WTC11 (cell line): ENCODE results near the gene CLRN3. TPM values are rescaled to one million over a fixed set of nuclear protein-coding genes. Genes with fewer than 3 reads are reported as not detected.

Source experiments
- ATAC-seq: fragments of 200-7000 bp; cut with Tn5 transposase; 2 replicates; pipeline ENCODE4 v1.10.0; 2021; ENCODE audit warnings: mild to moderate bottlenecking, moderate library complexity
- CTCF ChIA-PET: fragments of 300-600 bp; sonication (Branson Sonifier 250); formaldehyde crosslinking; loops from one replicate; lab custom pipeline; 2021; ENCODE audit warnings: antibody characterized with exemption; lab: Charles Lee
- POLR2A ChIA-PET: fragments of 350-600 bp; sonication (Branson Sonifier 250); formaldehyde crosslinking; loops from one replicate; lab custom pipeline; 2021; ENCODE audit warnings: antibody characterized with exemption; lab: Charles Lee
- DNase-seq: peaks from one replicate; pipeline ENCODE4 v3.0.0; 2021; ENCODE audit warnings: low spot score
- H3K27ac Mint-ChIP-seq: 2 replicates; pipeline ENCODE4 v1.8.0; 2021; ENCODE audit warnings: mixed read lengths
- H3K27me3 Mint-ChIP-seq: 2 replicates; pipeline ENCODE4 v1.8.0; 2021; ENCODE audit warnings: low read depth, mild to moderate bottlenecking, moderate library complexity, mixed read lengths
- H3K36me3 Mint-ChIP-seq: 2 replicates; pipeline ENCODE4 v1.8.0; 2021; ENCODE audit warnings: mixed read lengths
- H3K4me1 Mint-ChIP-seq: 2 replicates; pipeline ENCODE4 v1.8.0; 2022; ENCODE audit warnings: mixed read lengths
- H3K4me3 Mint-ChIP-seq: 2 replicates; pipeline ENCODE4 v1.8.0; 2021; ENCODE audit warnings: mild to moderate bottlenecking, moderate library complexity, mixed read lengths
- H3K9me3 Mint-ChIP-seq: 2 replicates; pipeline ENCODE4 v1.8.0; 2021; ENCODE audit warnings: mixed read lengths
- ATF1 ChIP-seq: sonication (generic); formaldehyde crosslinking; IDR thresholded peaks from 2 replicates; pipeline ENCODE4 v1.8.1; 2023; ENCODE audit warnings: mild to moderate bottlenecking, moderate library complexity, missing genetic modification reagents
- ESRRA ChIP-seq: sonication (generic); formaldehyde crosslinking; IDR thresholded peaks from 2 replicates; pipeline ENCODE4 v1.8.1; 2022; ENCODE audit warnings: mild to moderate bottlenecking, missing genetic modification reagents, borderline replicate concordance
- FOXJ3 ChIP-seq: sonication (generic); formaldehyde crosslinking; IDR thresholded peaks from 2 replicates; pipeline ENCODE4 v1.9.0; 2021; ENCODE audit warnings: missing genetic modification reagents, mild to moderate bottlenecking, borderline replicate concordance
- KAT7 ChIP-seq: sonication (generic); formaldehyde crosslinking; IDR thresholded peaks from 2 replicates; pipeline ENCODE4 v1.8.1; 2023; ENCODE audit warnings: missing genetic modification reagents, mild to moderate bottlenecking, borderline replicate concordance
- NR1H2 ChIP-seq: sonication (generic); formaldehyde crosslinking; IDR thresholded peaks from 2 replicates; pipeline ENCODE4 v1.9.0; 2021; ENCODE audit warnings: mild to moderate bottlenecking, moderate library complexity, missing genetic modification reagents
- NR2C2 ChIP-seq: sonication (generic); formaldehyde crosslinking; IDR thresholded peaks from 2 replicates; pipeline ENCODE4 v1.8.0; 2022; ENCODE audit warnings: mild to moderate bottlenecking, missing genetic modification reagents
- PRRX2 ChIP-seq: fragments of 250-450 bp; sonication (Bioruptor Pico); IDR thresholded peaks from 2 replicates; pipeline ENCODE4 v1.8.0; 2021; ENCODE audit warnings: mild to moderate bottlenecking
- SP1 ChIP-seq: sonication (generic); formaldehyde crosslinking; conservative IDR thresholded peaks from 2 replicates; pipeline ENCODE4 v1.8.1; 2022; ENCODE audit warnings: missing genetic modification reagents
- TCF7 ChIP-seq: sonication (generic); formaldehyde crosslinking; IDR thresholded peaks from 2 replicates; pipeline ENCODE4 v1.8.0; 2022; ENCODE audit warnings: mild to moderate bottlenecking, low read depth, missing genetic modification reagents, moderate library complexity
- TEAD4 ChIP-seq: sonication (generic); formaldehyde crosslinking; IDR thresholded peaks from 2 replicates; pipeline ENCODE4 v1.8.0; 2022; ENCODE audit warnings: mild to moderate bottlenecking, missing genetic modification reagents
- ZNF317 ChIP-seq: sonication (generic); formaldehyde crosslinking; IDR thresholded peaks from 2 replicates; pipeline ENCODE4 v1.8.1; 2023; ENCODE audit warnings: low read depth, mild to moderate bottlenecking, moderate library complexity, missing genetic modification reagents, borderline replicate concordance
- ZNF423 ChIP-seq: fragments of 250-450 bp; sonication (Bioruptor Pico); IDR thresholded peaks from 2 replicates; pipeline ENCODE4 v2.1.2; 2022; ENCODE audit warnings: mild to moderate bottlenecking, moderate library complexity
- ZNF671 ChIP-seq: fragments of 250-450 bp; sonication (Bioruptor Pico); IDR thresholded peaks from 2 replicates; pipeline ENCODE4 v1.8.0; 2021; ENCODE audit warnings: mild to moderate bottlenecking
- total RNA-seq: library from RNA; stranded (reverse); gene quantifications from 3 replicates; pipeline ENCODE4 v1.2.3, GENCODE V29; 2021
- TF ChIP-seq, protein P1 (sequence below): sonication (generic); formaldehyde crosslinking; IDR thresholded peaks from 2 replicates; pipeline ENCODE4 v1.8.0; 2022; ENCODE audit warnings: mild to moderate bottlenecking, missing genetic modification reagents
- TF ChIP-seq, protein P2 (sequence below): sonication (generic); formaldehyde crosslinking; IDR thresholded peaks from 2 replicates; pipeline ENCODE4 v1.8.0; 2022; ENCODE audit warnings: mild to moderate bottlenecking, missing genetic modification reagents
- TF ChIP-seq, protein P3 (sequence below): sonication (generic); formaldehyde crosslinking; IDR thresholded peaks from 2 replicates; pipeline ENCODE4 v1.8.1; 2023; ENCODE audit warnings: mild to moderate bottlenecking, missing genetic modification reagents
- TF ChIP-seq, protein P4 (sequence below): sonication (generic); formaldehyde crosslinking; IDR thresholded peaks from 2 replicates; pipeline ENCODE4 v1.8.1; 2023; ENCODE audit warnings: mild to moderate bottlenecking, moderate library complexity, missing genetic modification reagents
- TF ChIP-seq, protein P5 (sequence below): sonication (generic); formaldehyde crosslinking; IDR thresholded peaks from 2 replicates; pipeline ENCODE4 v1.8.1; 2022; ENCODE audit warnings: mild to moderate bottlenecking, moderate library complexity, missing genetic modification reagents
- TF ChIP-seq, protein P6 (sequence below): sonication (generic); formaldehyde crosslinking; IDR thresholded peaks from 2 replicates; pipeline ENCODE4 v1.8.1; 2022; ENCODE audit warnings: low read depth, missing genetic modification reagents, borderline replicate concordance

Gene CLRN3
- total RNA-seq, 1 experiment from 2014 or later, result not detected

DNA sequence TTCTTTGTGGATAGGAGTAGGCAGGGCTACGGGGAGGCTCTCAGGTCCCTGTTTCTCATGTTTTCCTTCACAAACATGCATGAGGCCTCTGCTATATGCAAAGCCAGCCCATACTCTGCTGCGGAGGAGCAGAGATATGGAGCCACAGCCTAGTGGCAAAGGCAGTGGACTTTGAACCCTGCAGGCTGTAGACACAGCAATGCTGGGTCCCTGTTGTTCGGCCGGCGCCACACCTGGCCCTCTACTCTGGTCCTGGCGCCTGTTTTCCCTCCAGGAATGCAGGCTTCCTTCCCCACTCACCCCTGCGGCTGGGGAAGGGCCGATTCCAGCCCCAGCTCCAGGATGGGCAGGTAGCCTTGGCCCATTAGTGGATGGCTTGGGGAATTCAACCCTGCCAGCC is 11.5 kb downstream of the CLRN3 start (continued):
- TF ChIP-seq KAT7 (CRISPR knock-in tag), result no peak
- TF ChIP-seq SP1, result no peak
- TF ChIP-seq ATF1 (CRISPR knock-in tag), result no peak
- TF ChIP-seq, protein P1, sequence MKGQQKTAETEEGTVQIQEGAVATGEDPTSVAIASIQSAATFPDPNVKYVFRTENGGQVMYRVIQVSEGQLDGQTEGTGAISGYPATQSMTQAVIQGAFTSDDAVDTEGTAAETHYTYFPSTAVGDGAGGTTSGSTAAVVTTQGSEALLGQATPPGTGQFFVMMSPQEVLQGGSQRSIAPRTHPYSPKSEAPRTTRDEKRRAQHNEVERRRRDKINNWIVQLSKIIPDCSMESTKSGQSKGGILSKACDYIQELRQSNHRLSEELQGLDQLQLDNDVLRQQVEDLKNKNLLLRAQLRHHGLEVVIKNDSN, result no peak
- TF ChIP-seq, protein P2, sequence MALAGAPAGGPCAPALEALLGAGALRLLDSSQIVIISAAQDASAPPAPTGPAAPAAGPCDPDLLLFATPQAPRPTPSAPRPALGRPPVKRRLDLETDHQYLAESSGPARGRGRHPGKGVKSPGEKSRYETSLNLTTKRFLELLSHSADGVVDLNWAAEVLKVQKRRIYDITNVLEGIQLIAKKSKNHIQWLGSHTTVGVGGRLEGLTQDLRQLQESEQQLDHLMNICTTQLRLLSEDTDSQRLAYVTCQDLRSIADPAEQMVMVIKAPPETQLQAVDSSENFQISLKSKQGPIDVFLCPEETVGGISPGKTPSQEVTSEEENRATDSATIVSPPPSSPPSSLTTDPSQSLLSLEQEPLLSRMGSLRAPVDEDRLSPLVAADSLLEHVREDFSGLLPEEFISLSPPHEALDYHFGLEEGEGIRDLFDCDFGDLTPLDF (CRISPR knock-in tag), result no peak
- TF ChIP-seq, protein P3, sequence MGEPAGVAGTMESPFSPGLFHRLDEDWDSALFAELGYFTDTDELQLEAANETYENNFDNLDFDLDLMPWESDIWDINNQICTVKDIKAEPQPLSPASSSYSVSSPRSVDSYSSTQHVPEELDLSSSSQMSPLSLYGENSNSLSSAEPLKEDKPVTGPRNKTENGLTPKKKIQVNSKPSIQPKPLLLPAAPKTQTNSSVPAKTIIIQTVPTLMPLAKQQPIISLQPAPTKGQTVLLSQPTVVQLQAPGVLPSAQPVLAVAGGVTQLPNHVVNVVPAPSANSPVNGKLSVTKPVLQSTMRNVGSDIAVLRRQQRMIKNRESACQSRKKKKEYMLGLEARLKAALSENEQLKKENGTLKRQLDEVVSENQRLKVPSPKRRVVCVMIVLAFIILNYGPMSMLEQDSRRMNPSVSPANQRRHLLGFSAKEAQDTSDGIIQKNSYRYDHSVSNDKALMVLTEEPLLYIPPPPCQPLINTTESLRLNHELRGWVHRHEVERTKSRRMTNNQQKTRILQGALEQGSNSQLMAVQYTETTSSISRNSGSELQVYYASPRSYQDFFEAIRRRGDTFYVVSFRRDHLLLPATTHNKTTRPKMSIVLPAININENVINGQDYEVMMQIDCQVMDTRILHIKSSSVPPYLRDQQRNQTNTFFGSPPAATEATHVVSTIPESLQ (CRISPR knock-in tag), result no peak
- TF ChIP-seq ZNF671 (CRISPR knock-in tag), result no peak
- no peak for TF ChIP-seq NR1H2 (CRISPR knock-in tag)
- no peak for TF ChIP-seq FOXJ3 (CRISPR knock-in tag)
- TF ChIP-seq, protein P4, sequence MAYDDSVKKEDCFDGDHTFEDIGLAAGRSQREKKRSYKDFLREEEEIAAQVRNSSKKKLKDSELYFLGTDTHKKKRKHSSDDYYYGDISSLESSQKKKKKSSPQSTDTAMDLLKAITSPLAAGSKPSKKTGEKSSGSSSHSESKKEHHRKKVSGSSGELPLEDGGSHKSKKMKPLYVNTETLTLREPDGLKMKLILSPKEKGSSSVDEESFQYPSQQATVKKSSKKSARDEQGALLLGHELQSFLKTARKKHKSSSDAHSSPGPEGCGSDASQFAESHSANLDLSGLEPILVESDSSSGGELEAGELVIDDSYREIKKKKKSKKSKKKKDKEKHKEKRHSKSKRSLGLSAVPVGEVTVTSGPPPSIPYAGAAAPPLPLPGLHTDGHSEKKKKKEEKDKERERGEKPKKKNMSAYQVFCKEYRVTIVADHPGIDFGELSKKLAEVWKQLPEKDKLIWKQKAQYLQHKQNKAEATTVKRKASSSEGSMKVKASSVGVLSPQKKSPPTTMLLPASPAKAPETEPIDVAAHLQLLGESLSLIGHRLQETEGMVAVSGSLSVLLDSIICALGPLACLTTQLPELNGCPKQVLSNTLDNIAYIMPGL (CRISPR knock-in tag), result no peak
- TF ChIP-seq ZNF423 (CRISPR knock-in tag), result no peak

DNA sequence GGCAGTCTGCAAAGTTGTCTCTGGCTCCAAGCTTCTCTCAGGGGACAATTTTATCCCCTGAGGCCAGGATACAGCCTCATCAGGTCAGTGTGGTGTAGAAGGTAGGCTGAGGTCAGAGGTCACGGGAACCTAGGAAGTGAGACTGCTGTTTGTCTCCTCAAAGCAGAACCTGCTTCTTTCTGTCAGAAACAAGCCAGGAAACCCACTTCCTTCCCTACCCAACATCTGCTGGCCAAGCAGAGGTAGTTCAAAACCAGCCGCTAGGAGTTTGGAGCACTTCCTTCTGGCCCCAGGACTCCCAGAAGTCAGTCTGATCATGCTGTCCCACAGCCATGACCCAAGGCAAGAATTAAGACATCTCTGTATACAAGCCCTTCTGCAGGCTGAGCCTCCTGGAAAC is 12.2 kb downstream of the CLRN3 start:
- DNase-seq, result no peak
- Mint-ChIP-seq H3K27ac (no peak overlapping the region), H3K4me1 (0 out of 2 replicates have a peak, but pooled peaks cover 4% of the 10 kb centered on the region), H3K4me3 (no peak overlapping the region), H3K36me3 (no peaks in the 10 kb centered on the region), H3K27me3 (no peaks in the 10 kb centered on the region), H3K9me3 (no peaks in the 10 kb centered on the region)
- POLR2A ChIA-PET, result no interaction called here
- TF ChIP-seq, protein P5, sequence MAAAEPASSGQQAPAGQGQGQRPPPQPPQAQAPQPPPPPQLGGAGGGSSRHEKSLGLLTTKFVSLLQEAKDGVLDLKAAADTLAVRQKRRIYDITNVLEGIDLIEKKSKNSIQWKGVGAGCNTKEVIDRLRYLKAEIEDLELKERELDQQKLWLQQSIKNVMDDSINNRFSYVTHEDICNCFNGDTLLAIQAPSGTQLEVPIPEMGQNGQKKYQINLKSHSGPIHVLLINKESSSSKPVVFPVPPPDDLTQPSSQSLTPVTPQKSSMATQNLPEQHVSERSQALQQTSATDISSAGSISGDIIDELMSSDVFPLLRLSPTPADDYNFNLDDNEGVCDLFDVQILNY (CRISPR knock-in tag), result no peak
- TF ChIP-seq TCF7 (CRISPR knock-in tag) (no peak), ZNF317 (CRISPR knock-in tag) (no peak), ESRRA (CRISPR knock-in tag) (no peak)
- ATAC-seq, result no peak
- CTCF ChIA-PET, result no interaction called here

DNA sequence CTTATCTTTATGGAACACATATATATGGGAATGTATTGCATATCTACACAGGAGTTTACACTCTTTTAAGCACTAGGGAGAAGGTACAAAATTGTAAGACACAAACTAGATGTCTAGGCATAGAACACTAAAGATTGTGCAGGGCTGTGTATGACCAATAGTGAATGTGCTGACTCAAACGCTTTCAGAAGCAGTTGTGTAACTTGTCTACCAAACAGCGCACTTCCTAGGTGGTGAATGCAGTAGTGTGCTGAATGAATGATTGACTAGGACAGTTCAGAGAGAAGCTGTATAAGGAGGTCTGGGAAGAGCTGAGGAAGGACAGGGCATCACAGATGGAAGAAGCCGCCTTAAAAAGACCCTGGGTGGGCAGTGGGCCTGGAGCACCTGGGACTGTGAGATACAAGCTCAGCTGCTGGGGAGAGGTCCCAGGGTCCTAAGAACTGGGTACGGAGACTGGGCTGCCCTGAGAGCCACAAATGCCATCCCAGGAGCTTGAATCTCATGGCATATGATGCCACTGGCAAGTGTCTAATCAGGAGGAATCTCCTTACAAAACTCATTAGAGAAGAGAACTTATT is 14.2 kb downstream of the CLRN3 start:
- ATAC-seq, result no peak
- Mint-ChIP-seq H3K9me3 (no peaks in the 10 kb centered on the region), H3K4me1 (no peaks in the 10 kb centered on the region), H3K36me3 (no peaks in the 10 kb centered on the region), H3K27me3 (no peaks in the 10 kb centered on the region), H3K4me3 (no peak overlapping the region), H3K27ac (no peak overlapping the region)
- ChIA-PET CTCF (interaction anchor here (1.6 to 1.8 kb wide), 2 partner anchors 8 to 133 kb away, joined by 5 to 6 read pairs; no protein-coding TSS in a partner anchor), POLR2A (no interaction called here)
- no peak for DNase-seq
- TF ChIP-seq NR2C2 (CRISPR knock-in tag), result no peak
- TF ChIP-seq, protein P6, sequence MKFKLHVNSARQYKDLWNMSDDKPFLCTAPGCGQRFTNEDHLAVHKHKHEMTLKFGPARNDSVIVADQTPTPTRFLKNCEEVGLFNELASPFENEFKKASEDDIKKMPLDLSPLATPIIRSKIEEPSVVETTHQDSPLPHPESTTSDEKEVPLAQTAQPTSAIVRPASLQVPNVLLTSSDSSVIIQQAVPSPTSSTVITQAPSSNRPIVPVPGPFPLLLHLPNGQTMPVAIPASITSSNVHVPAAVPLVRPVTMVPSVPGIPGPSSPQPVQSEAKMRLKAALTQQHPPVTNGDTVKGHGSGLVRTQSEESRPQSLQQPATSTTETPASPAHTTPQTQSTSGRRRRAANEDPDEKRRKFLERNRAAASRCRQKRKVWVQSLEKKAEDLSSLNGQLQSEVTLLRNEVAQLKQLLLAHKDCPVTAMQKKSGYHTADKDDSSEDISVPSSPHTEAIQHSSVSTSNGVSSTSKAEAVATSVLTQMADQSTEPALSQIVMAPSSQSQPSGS (CRISPR knock-in tag), result no peak
- TF ChIP-seq TEAD4 (CRISPR knock-in tag), result no peak
- no peak for TF ChIP-seq PRRX2 (CRISPR knock-in tag)
